22Rv1 (cell line): ENCODE data around the gene NCOA1.

Source experiments
- ZFX ChIP-seq: fragments of 450-650 bp; IDR thresholded peaks from 2 replicates; pipeline ENCODE4 v1.6.1; 2017; ENCODE audit warnings: antibody characterized with exemption, borderline replicate concordance
- TF ChIP-seq, protein P1 (sequence below): fragments of 450-650 bp; IDR thresholded peaks from 2 replicates; pipeline ENCODE4 v1.5.1; 2017; ENCODE audit warnings: mild to moderate bottlenecking

DNA sequence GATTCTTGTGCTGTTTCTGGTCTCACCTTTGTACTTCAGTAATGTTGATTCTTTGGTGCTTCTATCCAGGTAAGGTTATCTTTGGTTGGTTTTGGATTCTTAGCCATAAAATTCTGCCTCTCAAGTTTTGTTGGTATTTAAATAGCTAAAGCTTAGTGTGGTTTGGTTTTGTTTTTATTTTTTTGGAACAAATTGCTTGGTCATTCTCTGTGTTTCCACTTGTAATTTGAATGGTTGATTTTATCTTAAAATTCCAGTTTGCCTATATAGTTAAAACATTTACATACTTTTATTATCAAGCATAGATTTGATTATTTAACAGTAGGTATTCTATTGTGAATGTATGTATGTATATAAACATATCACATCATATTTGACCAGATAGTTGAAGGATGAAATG is 6.6 kb downstream of the NCOA1 start:
- TF ChIP-seq, protein P1, sequence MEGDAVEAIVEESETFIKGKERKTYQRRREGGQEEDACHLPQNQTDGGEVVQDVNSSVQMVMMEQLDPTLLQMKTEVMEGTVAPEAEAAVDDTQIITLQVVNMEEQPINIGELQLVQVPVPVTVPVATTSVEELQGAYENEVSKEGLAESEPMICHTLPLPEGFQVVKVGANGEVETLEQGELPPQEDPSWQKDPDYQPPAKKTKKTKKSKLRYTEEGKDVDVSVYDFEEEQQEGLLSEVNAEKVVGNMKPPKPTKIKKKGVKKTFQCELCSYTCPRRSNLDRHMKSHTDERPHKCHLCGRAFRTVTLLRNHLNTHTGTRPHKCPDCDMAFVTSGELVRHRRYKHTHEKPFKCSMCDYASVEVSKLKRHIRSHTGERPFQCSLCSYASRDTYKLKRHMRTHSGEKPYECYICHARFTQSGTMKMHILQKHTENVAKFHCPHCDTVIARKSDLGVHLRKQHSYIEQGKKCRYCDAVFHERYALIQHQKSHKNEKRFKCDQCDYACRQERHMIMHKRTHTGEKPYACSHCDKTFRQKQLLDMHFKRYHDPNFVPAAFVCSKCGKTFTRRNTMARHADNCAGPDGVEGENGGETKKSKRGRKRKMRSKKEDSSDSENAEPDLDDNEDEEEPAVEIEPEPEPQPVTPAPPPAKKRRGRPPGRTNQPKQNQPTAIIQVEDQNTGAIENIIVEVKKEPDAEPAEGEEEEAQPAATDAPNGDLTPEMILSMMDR = no peak
- no peak for TF ChIP-seq ZFX
